Measurements from ENCODE around the gene ELMO1. TPM values are rescaled to one million over a fixed set of nuclear protein-coding genes. Genes with fewer than 3 reads are reported as not detected.

Gene ELMO1
- total RNA-seq, 1 experiment from 2014 or later = not detected

GRCh38 chr7:36819639-36820038, 629.0 kb downstream of the ELMO1 start:
- Histone ChIP-seq H2AFZ (ENCODE audit: low read length) (no peak overlapping the region), H3K9me2 (replicated peaks; ENCODE audit: low read length) (no peaks in the 10 kb centered on the region), H3K79me2 (ENCODE audit: low read length) (no peaks in the 10 kb centered on the region), H3K9me3 (ENCODE audit: low read length) (no peaks in the 10 kb centered on the region), H3K27me3 (ENCODE audit: low read length) (peaks cover 7% of the 10 kb centered on the region; the same call in 1 of the 2 replicates), H3K4me3 (ENCODE audit: low read length) (no peak overlapping the region), H3K4me2 (ENCODE audit: low read length) (no peak overlapping the region), H3K27ac (ENCODE audit: low read length) (no peak overlapping the region), H4K20me1 (ENCODE audit: low read length) (no peaks in the 10 kb centered on the region), H3F3A (ENCODE audit: low read length, unreplicated experiment) (no peaks in the 10 kb centered on the region), H3K4me1 (ENCODE audit: insufficient read depth, low read length) (no peaks in the 10 kb centered on the region), H3K9ac (ENCODE audit: low read length) (no peak overlapping the region), H3K36me3 (ENCODE audit: low read depth, low read length) (no peaks in the 10 kb centered on the region)
- intact Hi-C loops (cut with micrococcal nuclease) = no loop called here
- DNase-seq (no peak), ATAC-seq (no peak)
- no peak for TF ChIP-seq EZH2phosphoT487 (IDR thresholded peaks at IDR 0.05; ENCODE audit: borderline replicate concordance, low read length)
- BruUV-seq (replicated peaks) = no TSS peak
- POLR2A ChIA-PET (ENCODE audit: unreplicated experiment) = no interaction called here
- CTCF ChIA-PET = no interaction called here

- DNase-seq = no peak
- Histone ChIP-seq H3K27ac (ENCODE audit: low read length) (no peak overlapping the region), H3K9ac (ENCODE audit: low read length) (no peak overlapping the region), H3F3A (ENCODE audit: low read length, unreplicated experiment) (no peaks in the 10 kb centered on the region), H3K4me3 (ENCODE audit: low read length) (no peak overlapping the region), H3K27me3 (ENCODE audit: low read length) (no peaks in the 10 kb centered on the region), H3K4me2 (ENCODE audit: low read length) (no peak overlapping the region), H3K9me3 (ENCODE audit: low read length) (no peaks in the 10 kb centered on the region), H3K79me2 (ENCODE audit: low read length) (no peaks in the 10 kb centered on the region), H3K4me1 (ENCODE audit: insufficient read depth, low read length) (no peaks in the 10 kb centered on the region), H3K36me3 (ENCODE audit: low read depth, low read length) (no peaks in the 10 kb centered on the region), H2AFZ (ENCODE audit: low read length) (no peak overlapping the region), H4K20me1 (ENCODE audit: low read length) (no peaks in the 10 kb centered on the region), H3K9me2 (replicated peaks; ENCODE audit: low read length) (no peaks in the 10 kb centered on the region)
- BruUV-seq (replicated peaks) = no TSS peak
- ATAC-seq = no peak
- ChIA-PET POLR2A (ENCODE audit: unreplicated experiment) (no interaction called here), CTCF (no interaction called here)
- intact Hi-C loops (cut with micrococcal nuclease) = no loop called here
- no peak for TF ChIP-seq CTCF (conservative IDR thresholded peaks at IDR 0.05; ENCODE audit: low read depth, low read length)
- no peak for TF ChIP-seq EZH2phosphoT487 (IDR thresholded peaks at IDR 0.05; ENCODE audit: borderline replicate concordance, low read length)
- TF ChIP-seq EZH2 (IDR thresholded peaks at IDR 0.05; ENCODE audit: low read length, unreplicated experiment) = no peak
These were observed 634.4 kb downstream of the ELMO1 start for GRCh38 chr7:36814311-36814710.

GRCh38 chr7:36811807-36812206, 636.9 kb downstream of the ELMO1 start:
- Histone ChIP-seq H3K4me2 (ENCODE audit: low read length) (no peak overlapping the region), H3F3A (ENCODE audit: low read length, unreplicated experiment) (no peaks in the 10 kb centered on the region), H2AFZ (ENCODE audit: low read length) (no peak overlapping the region), H3K36me3 (ENCODE audit: low read depth, low read length) (no peaks in the 10 kb centered on the region), H3K27ac (ENCODE audit: low read length) (no peak overlapping the region), H3K79me2 (ENCODE audit: low read length) (no peaks in the 10 kb centered on the region), H3K27me3 (ENCODE audit: low read length) (no peaks in the 10 kb centered on the region), H3K4me3 (ENCODE audit: low read length) (no peak overlapping the region), H3K9me3 (ENCODE audit: low read length) (no peaks in the 10 kb centered on the region), H3K9ac (ENCODE audit: low read length) (no peak overlapping the region), H3K9me2 (replicated peaks; ENCODE audit: low read length) (no peaks in the 10 kb centered on the region), H4K20me1 (ENCODE audit: low read length) (no peaks in the 10 kb centered on the region), H3K4me1 (ENCODE audit: insufficient read depth, low read length) (no peaks in the 10 kb centered on the region)
- no peak for TF ChIP-seq EZH2phosphoT487 (IDR thresholded peaks at IDR 0.05; ENCODE audit: borderline replicate concordance, low read length)
- TF ChIP-seq EZH2 (IDR thresholded peaks at IDR 0.05; ENCODE audit: low read length, unreplicated experiment) = no peak
- TF ChIP-seq CTCF (conservative IDR thresholded peaks at IDR 0.05; ENCODE audit: low read depth, low read length) = no peak
- ChIA-PET CTCF (no interaction called here), POLR2A (ENCODE audit: unreplicated experiment) (no interaction called here)
- intact Hi-C loops (cut with micrococcal nuclease) = no loop called here
- no TSS peak for BruUV-seq (replicated peaks)
- DNase-seq (no peak), ATAC-seq (no peak)
